Osteocyte (in vitro differentiated cells): ENCODE results near the gene PIP5K1B. TPM values are rescaled to one million over a fixed set of nuclear protein-coding genes. Genes with fewer than 3 reads are reported as not detected.

Experiments used
- DNase-seq: peaks from one replicate; pipeline ENCODE4 v3.0.0; 2021; ENCODE audit warnings: mixed read lengths; ENCODE audit not compliant: unreplicated experiment; ENCODE audit errors: extremely low spot score
- H3K27ac Mint-ChIP-seq: one replicate; pipeline ENCODE4 v1.8.0; 2021; ENCODE audit warnings: mild to moderate bottlenecking, mixed read lengths; ENCODE audit not compliant: unreplicated experiment
- H3K27me3 Mint-ChIP-seq: one replicate; pipeline ENCODE4 v1.8.0; 2021; ENCODE audit warnings: mixed read lengths; ENCODE audit not compliant: unreplicated experiment
- H3K36me3 Mint-ChIP-seq: one replicate; pipeline ENCODE4 v1.8.0; 2021; ENCODE audit warnings: mixed read lengths; ENCODE audit not compliant: unreplicated experiment
- H3K4me1 Mint-ChIP-seq: one replicate; pipeline ENCODE4 v1.8.0; 2021; ENCODE audit warnings: mixed read lengths; ENCODE audit not compliant: unreplicated experiment
- H3K4me3 Mint-ChIP-seq: one replicate; pipeline ENCODE4 v1.8.0; 2021; ENCODE audit warnings: mild to moderate bottlenecking, moderate library complexity, mixed read lengths; ENCODE audit not compliant: unreplicated experiment
- H3K9me3 Mint-ChIP-seq: one replicate; pipeline ENCODE4 v1.8.0; 2021; ENCODE audit warnings: mixed read lengths; ENCODE audit not compliant: unreplicated experiment
- CTCF ChIP-seq: fragments of 200-600 bp; sonication (generic); IDR thresholded peaks from 2 replicates; pipeline ENCODE4 v1.5.0; 2021; ENCODE audit warnings: antibody characterized with exemption, mild to moderate bottlenecking, moderate library complexity
- total RNA-seq: library from RNA; stranded (reverse); gene quantifications from 2 replicates; pipeline ENCODE4 v1.2.1, GENCODE V29; 2021

Gene PIP5K1B
- total RNA-seq, 1 donor from 2014 or later = not detected

GRCh38 chr9:68782546-68782945 is 77.5 kb downstream of the PIP5K1B start:
- Mint-ChIP-seq H3K4me1 (peaks cover 3% of the 10 kb centered on the region), H3K27ac (no peak overlapping the region), H3K4me3 (no peak overlapping the region), H3K9me3 (no peaks in the 10 kb centered on the region), H3K27me3 (no peaks in the 10 kb centered on the region), H3K36me3 (no peaks in the 10 kb centered on the region)
- DNase-seq = no peak
- TF ChIP-seq CTCF = no peak

GRCh38 chr9:68785965-68786364 is 80.9 kb downstream of the PIP5K1B start:
- Mint-ChIP-seq H3K4me3 (no peak overlapping the region), H3K9me3 (no peaks in the 10 kb centered on the region), H3K4me1 (peaks cover 3% of the 10 kb centered on the region), H3K36me3 (no peaks in the 10 kb centered on the region), H3K27ac (no peak overlapping the region), H3K27me3 (no peaks in the 10 kb centered on the region)
- DNase-seq = no peak
- no peak for TF ChIP-seq CTCF

- Mint-ChIP-seq H3K4me1 (no peaks in the 10 kb centered on the region), H3K9me3 (no peaks in the 10 kb centered on the region)
Measured at GRCh38 chr9:68791169-68791568, 86.1 kb downstream of the PIP5K1B start.

GRCh38 chr9:68793605-68794343 is 88.7 kb downstream of the PIP5K1B start:
- Mint-ChIP-seq H3K4me1 (no peaks in the 10 kb centered on the region), H3K9me3 (no peaks in the 10 kb centered on the region), H3K4me3 (no peak overlapping the region), H3K27ac (no peak overlapping the region), H3K36me3 (no peaks in the 10 kb centered on the region), H3K27me3 (peaks cover 18% of the 10 kb centered on the region)
- DNase-seq = no peak
- no peak for TF ChIP-seq CTCF

More at GRCh38 chr9:68791169-68791568, 86.1 kb downstream of the PIP5K1B start:
- no peak for DNase-seq
- no peak for TF ChIP-seq CTCF
- Mint-ChIP-seq H3K27me3 (peaks cover 4% of the 10 kb centered on the region), H3K36me3 (no peaks in the 10 kb centered on the region), H3K4me3 (no peak overlapping the region), H3K27ac (no peak overlapping the region)

GRCh38 chr9:68794898-68795297 is 89.9 kb downstream of the PIP5K1B start:
- H3K27me3 Mint-ChIP-seq = peaks cover 20% of the 10 kb centered on the region
- DNase-seq = no peak
- H3K36me3 Mint-ChIP-seq = no peaks in the 10 kb centered on the region
- no peak overlapping the region for H3K27ac Mint-ChIP-seq
- no peaks in the 10 kb centered on the region for H3K4me1 Mint-ChIP-seq
- no peak for TF ChIP-seq CTCF
- no peaks in the 10 kb centered on the region for H3K9me3 Mint-ChIP-seq
- H3K4me3 Mint-ChIP-seq = no peak overlapping the region
